Activated T-helper 1 cell treated with anti-CD3 and anti-CD28 coated beads, Interleukin-2, amount 50 U/mL, for 16 hours (primary cell): ENCODE results near the gene MAGEB3.

Experiments
- DNase-seq, 2 donors: peaks; one replicate each; pipeline ENCODE4 v3.0.0-alpha.2; 2020; ENCODE audit warnings: low read depth in 1 of 2, low spot score in 1 of 2

Gene MAGEB3

DNA sequence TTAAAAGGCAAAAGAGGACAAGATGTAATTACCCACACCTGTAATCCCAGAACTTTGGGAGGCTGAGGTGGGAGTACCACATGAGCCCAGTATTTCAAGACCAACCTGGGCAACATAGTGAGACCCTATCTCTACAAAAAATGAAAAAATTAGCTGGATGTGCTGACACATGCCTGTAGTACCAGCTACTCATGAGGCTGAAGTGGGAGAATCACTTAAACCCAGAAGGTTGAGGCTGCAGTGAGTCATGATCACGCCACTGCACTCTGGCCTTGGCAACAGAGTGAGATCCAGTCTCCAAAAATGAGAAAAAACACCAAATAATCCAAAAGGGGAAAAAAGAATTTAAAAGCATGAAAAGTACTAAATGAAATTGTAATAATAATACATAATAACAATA, 47.9 kb downstream of the MAGEB3 start:
- no peak for DNase-seq

GRCh38 chrX:30280428-30280827, 50.0 kb downstream of the MAGEB3 start:
- no peak for DNase-seq

DNA sequence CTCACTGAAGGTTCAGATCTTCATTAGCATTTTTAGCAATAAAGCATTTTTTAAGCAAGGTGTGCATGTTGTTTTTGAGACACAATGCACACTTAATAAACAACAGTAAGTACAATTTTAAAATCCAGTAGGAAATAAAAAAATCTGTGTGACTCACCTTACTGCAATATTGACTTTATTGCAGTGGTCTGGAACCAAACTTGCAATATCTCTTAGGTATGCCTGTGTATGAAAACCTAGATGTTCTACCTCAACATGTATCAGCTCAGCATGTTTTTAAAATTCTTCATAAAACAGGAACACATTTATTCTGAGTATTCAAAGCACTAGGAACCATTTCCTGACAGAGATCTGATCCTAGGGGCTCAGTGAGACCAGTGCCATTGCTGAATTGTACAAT, 52.1 kb downstream of the MAGEB3 start:
- no peak for DNase-seq

GRCh38 chrX:30283456-30284200, 53.2 kb downstream of the MAGEB3 start:
- no peak for DNase-seq
